Measurements from ENCODE around the gene NFKBIE.
A peak's percentile ranks its signal among the peaks of the same experiment; 100 is the strongest.

The NFKBIE gene

GRCh38 chr6:44224029-44224964, 41.1 kb downstream of the NFKBIE start:
- DNase-seq = no peak

GRCh38 chr6:44223319-44224028, 41.9 kb downstream of the NFKBIE start, which contains the start of gene SLC29A1:
SLC29A1 (plus strand) TSS chr6:44223595; CDS start chr6:44227314, 3,719 bp downstream.
- peak; percentile 83 for DNase-seq

GRCh38 chr6:44222486-44223318, 42.6 kb downstream of the NFKBIE start:
- DNase-seq = no peak

- DNase-seq = no peak
Observed at GRCh38 chr6:44221961-44222335, 43.4 kb downstream of the NFKBIE start.

- peak; percentile 80 for DNase-seq
Observed at GRCh38 chr6:44221291-44221960, 43.9 kb downstream of the NFKBIE start.

GRCh38 chr6:44220913-44221290, 44.4 kb downstream of the NFKBIE start:
- no peak for DNase-seq

GRCh38 chr6:44219815-44220784, 45.3 kb downstream of the NFKBIE start:
- no peak for DNase-seq

GRCh38 chr6:44219053-44219814, 46.1 kb downstream of the NFKBIE start:
- DNase-seq = peak; percentile 47

GRCh38 chr6:44217332-44218143, 47.8 kb downstream of the NFKBIE start:
- DNase-seq = no peak

GRCh38 chr6:44216677-44217331, 48.5 kb downstream of the NFKBIE start, which contains the start of gene MYMX:
MYMX (plus strand) TSS chr6:44216926; CDS start chr6:44217472, 546 bp downstream.
- DNase-seq = no peak

- no peak for DNase-seq
Observed at GRCh38 chr6:44214307-44214706, 51.0 kb downstream of the NFKBIE start.

GRCh38 chr6:44211284-44211683, 54.1 kb downstream of the NFKBIE start:
- DNase-seq = no peak

Measured in CD4-positive, alpha-beta T cell treated with Interleukin-15 for 1 hour (primary cell).